HG02973 (cell line): ENCODE results near the gene PIK3CG.

Experiments used
- ATAC-seq: cut with Tn5 transposase; IDR thresholded peaks from one replicate; pipeline ENCODE4 v1.9.1; 2021; ENCODE audit warnings: moderate library complexity; ENCODE audit not compliant: unreplicated experiment

Gene PIK3CG

GRCh38 chr7:106858618-106859532 lies 6.2 kb upstream of the PIK3CG start:
- no peak for ATAC-seq

GRCh38 chr7:106862317-106863089 lies 2.6 kb upstream of the PIK3CG start:
- no peak for ATAC-seq

GRCh38 chr7:106863274-106863997 lies 1.6 kb upstream of the PIK3CG start:
- no peak for ATAC-seq

- no peak for ATAC-seq
These were observed 592 bp upstream of the PIK3CG start for GRCh38 chr7:106864298-106865081.

GRCh38 chr7:106866298-106867281 lies 1.5 kb downstream of the PIK3CG start:
- peak; percentile 29 for ATAC-seq

- no peak for ATAC-seq
These were observed 2.7 kb downstream of the PIK3CG start for GRCh38 chr7:106867641-106868351.

- no peak for ATAC-seq
These were observed 3.3 kb downstream of the PIK3CG start for GRCh38 chr7:106868364-106868763.

- no peak for ATAC-seq
These were observed 4.9 kb downstream of the PIK3CG start for GRCh38 chr7:106869954-106870353.

GRCh38 chr7:106870528-106870927 lies 5.4 kb downstream of the PIK3CG start:
- ATAC-seq, result no peak

GRCh38 chr7:106870983-106871410 lies 5.9 kb downstream of the PIK3CG start:
- ATAC-seq, result peak; percentile 83

GRCh38 chr7:106871793-106872571 lies 6.9 kb downstream of the PIK3CG start:
- peak; percentile 33 for ATAC-seq

GRCh38 chr7:106872763-106873162 lies 7.7 kb downstream of the PIK3CG start:
- no peak for ATAC-seq

GRCh38 chr7:106874076-106874475 lies 9.0 kb downstream of the PIK3CG start:
- no peak for ATAC-seq

GRCh38 chr7:106875508-106875907 lies 10.4 kb downstream of the PIK3CG start:
- no peak for ATAC-seq

GRCh38 chr7:106878748-106879439 lies 13.8 kb downstream of the PIK3CG start:
- no peak for ATAC-seq

- no peak for ATAC-seq
These were observed 16.9 kb downstream of the PIK3CG start for GRCh38 chr7:106881984-106882383.

- no peak for ATAC-seq
These were observed 18.5 kb downstream of the PIK3CG start for GRCh38 chr7:106883456-106884026.
